Calu3 (cell line): Measurements from ENCODE around the gene SLFN11. TPM values are rescaled to one million over a fixed set of nuclear protein-coding genes. Genes with fewer than 3 reads are reported as not detected.
"Not testable (repeated sequence)": the region's sequence is repeated elsewhere in the genome, so short reads cannot be mapped to it uniquely, and the experiment has no call there.

Experiments
- BruUV-seq: library from RNA; stranded (reverse); fragments of 400-500 nt; replicated peaks from 2 replicates; lab custom pipeline; 2021; lab: Mats Ljungman, UMichigan
- CTCF ChIA-PET: fragments of 300-600 bp; sonication (Branson Sonifier 250); formaldehyde crosslinking; loops from one replicate; lab custom pipeline; 2022; ENCODE audit warnings: antibody characterized with exemption; lab: Charles Lee
- DNase-seq: peaks from one replicate; pipeline ENCODE4 v3.0.0; 2022
- H3K27ac Mint-ChIP-seq: one replicate; pipeline ENCODE4 v1.8.0; 2022; ENCODE audit warnings: mixed read lengths; ENCODE audit not compliant: unreplicated experiment
- H3K27me3 Mint-ChIP-seq: one replicate; pipeline ENCODE4 v1.8.0; 2022; ENCODE audit warnings: mixed read lengths; ENCODE audit not compliant: unreplicated experiment
- H3K36me3 Mint-ChIP-seq: one replicate; pipeline ENCODE4 v1.8.0; 2022; ENCODE audit warnings: mild to moderate bottlenecking, moderate library complexity, mixed read lengths; ENCODE audit not compliant: insufficient read depth, unreplicated experiment
- H3K4me1 Mint-ChIP-seq: one replicate; pipeline ENCODE4 v1.8.0; 2022; ENCODE audit warnings: mild to moderate bottlenecking, low read depth, mixed read lengths; ENCODE audit not compliant: unreplicated experiment
- H3K4me3 Mint-ChIP-seq: one replicate; pipeline ENCODE4 v1.8.0; 2022; ENCODE audit warnings: mild to moderate bottlenecking, low read depth, moderate library complexity, mixed read lengths; ENCODE audit not compliant: unreplicated experiment
- H3K9me3 Mint-ChIP-seq: one replicate; pipeline ENCODE4 v1.8.0; 2022; ENCODE audit warnings: low read depth, mixed read lengths; ENCODE audit not compliant: unreplicated experiment
- CTCF ChIP-seq: fragments of 200-600 bp; IDR thresholded peaks from one replicate; pipeline ENCODE4 v1.8.0; 2022; ENCODE audit warnings: antibody characterized with exemption; ENCODE audit not compliant: unreplicated experiment
- intact Hi-C: fragments of 100-400 bp; cut with micrococcal nuclease; formaldehyde crosslinking; loops from one replicate; pipeline ENCODE4 v1.10.0; 2022; ENCODE audit not compliant: unreplicated experiment
- total RNA-seq: library from RNA; stranded (reverse); gene quantifications from 2 replicates; pipeline ENCODE4 v1.2.3, GENCODE V29; 2022

SLFN11 gene
- total RNA-seq, 1 experiment from 2014 or later = 38.2 TPM

GRCh38 chr17:35312346-35312745 is 61.1 kb downstream of the SLFN11 start:
- BruUV-seq = no TSS peak
- no peak overlapping the region for H3K4me3 Mint-ChIP-seq
- DNase-seq = no peak
- intact Hi-C loops = loop anchor here (1.0 to 10.0 kb wide), 4 partner anchors 122 to 432 kb away; partner anchors contain the start of gene SLFN12
- H3K9me3 Mint-ChIP-seq = no peaks in the 10 kb centered on the region
- TF ChIP-seq CTCF = no peak
- H3K4me1 Mint-ChIP-seq = peaks cover 19% of the 10 kb centered on the region
- CTCF ChIA-PET = interaction anchor here (0.9 to 2.5 kb wide), 4 partner anchors 65 to 222 kb away, joined by 3 to 13 read pairs (median 3); no protein-coding TSS in a partner anchor
- no peaks in the 10 kb centered on the region for H3K36me3 Mint-ChIP-seq
- no peak overlapping the region for H3K27ac Mint-ChIP-seq
- no peaks in the 10 kb centered on the region for H3K27me3 Mint-ChIP-seq

GRCh38 chr17:35309345-35309744 is 64.1 kb downstream of the SLFN11 start:
- H3K4me3 Mint-ChIP-seq, BruUV-seq, intact Hi-C loops, DNase-seq, CTCF ChIA-PET, H3K4me1 Mint-ChIP-seq, H3K27ac Mint-ChIP-seq, H3K9me3 Mint-ChIP-seq, H3K36me3 Mint-ChIP-seq, H3K27me3 Mint-ChIP-seq: not testable (repeated sequence)

Other genes with a start within 250 kb of the SLFN11 start
- gene NLE1, start 231.3 kb downstream of the SLFN11 start, total RNA-seq = 30.0 and 33.1 TPM in 2 replicates
- gene UNC45B, start 225.8 kb downstream of the SLFN11 start, total RNA-seq = not detected in 2 replicates
- gene SLC35G3, start 179.2 kb downstream of the SLFN11 start, total RNA-seq = not detected in 2 replicates
- 104 and 141 TPM in 2 replicates for gene SLFN5, start 130.5 kb downstream of the SLFN11 start, total RNA-seq
- gene SLFN12, start 58.9 kb upstream of the SLFN11 start, total RNA-seq = 0.44 and 0.54 TPM in 2 replicates
- gene SLFN13, start 75.1 kb upstream of the SLFN11 start, total RNA-seq = 44.4 and 46.2 TPM in 2 replicates
- gene SLFN12L, start 164.1 kb upstream of the SLFN11 start, total RNA-seq = 0.14 and 0.51 TPM in 2 replicates
- gene SLFN14, start 187.2 kb upstream of the SLFN11 start, total RNA-seq = not detected in 2 replicates
- gene PEX12, start 204.9 kb upstream of the SLFN11 start, total RNA-seq = 3.4 and 4.1 TPM in 2 replicates
- gene AP2B1, start 213.7 kb upstream of the SLFN11 start, total RNA-seq = 309 and 320 TPM in 2 replicates